ENCODE results near the gene SNX21.

SNX21 gene

GRCh38 chr20:45848969-45849582 lies 15.5 kb downstream of the SNX21 start:
- TF ChIP-seq, protein P1, sequence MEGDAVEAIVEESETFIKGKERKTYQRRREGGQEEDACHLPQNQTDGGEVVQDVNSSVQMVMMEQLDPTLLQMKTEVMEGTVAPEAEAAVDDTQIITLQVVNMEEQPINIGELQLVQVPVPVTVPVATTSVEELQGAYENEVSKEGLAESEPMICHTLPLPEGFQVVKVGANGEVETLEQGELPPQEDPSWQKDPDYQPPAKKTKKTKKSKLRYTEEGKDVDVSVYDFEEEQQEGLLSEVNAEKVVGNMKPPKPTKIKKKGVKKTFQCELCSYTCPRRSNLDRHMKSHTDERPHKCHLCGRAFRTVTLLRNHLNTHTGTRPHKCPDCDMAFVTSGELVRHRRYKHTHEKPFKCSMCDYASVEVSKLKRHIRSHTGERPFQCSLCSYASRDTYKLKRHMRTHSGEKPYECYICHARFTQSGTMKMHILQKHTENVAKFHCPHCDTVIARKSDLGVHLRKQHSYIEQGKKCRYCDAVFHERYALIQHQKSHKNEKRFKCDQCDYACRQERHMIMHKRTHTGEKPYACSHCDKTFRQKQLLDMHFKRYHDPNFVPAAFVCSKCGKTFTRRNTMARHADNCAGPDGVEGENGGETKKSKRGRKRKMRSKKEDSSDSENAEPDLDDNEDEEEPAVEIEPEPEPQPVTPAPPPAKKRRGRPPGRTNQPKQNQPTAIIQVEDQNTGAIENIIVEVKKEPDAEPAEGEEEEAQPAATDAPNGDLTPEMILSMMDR (IDR thresholded peaks at IDR 0.05; ENCODE audit: insufficient read depth, low read length, poor library complexity, severe bottlenecking), result no peak
- DNase-seq (ENCODE audit: extremely low read depth, insufficient read length), result no peak
- no peaks in the 10 kb centered on the region for H3K27me3 ChIP-seq (replicated peaks; ENCODE audit: control insufficient read depth, insufficient read depth, low read length)
- peaks cover 11% of the 10 kb centered on the region for H3K36me3 ChIP-seq (ENCODE audit: control insufficient read depth, insufficient read depth, low read length)
- H3K4me3 ChIP-seq (replicated peaks; ENCODE audit: low read depth, low read length), result no peak overlapping the region

DNA sequence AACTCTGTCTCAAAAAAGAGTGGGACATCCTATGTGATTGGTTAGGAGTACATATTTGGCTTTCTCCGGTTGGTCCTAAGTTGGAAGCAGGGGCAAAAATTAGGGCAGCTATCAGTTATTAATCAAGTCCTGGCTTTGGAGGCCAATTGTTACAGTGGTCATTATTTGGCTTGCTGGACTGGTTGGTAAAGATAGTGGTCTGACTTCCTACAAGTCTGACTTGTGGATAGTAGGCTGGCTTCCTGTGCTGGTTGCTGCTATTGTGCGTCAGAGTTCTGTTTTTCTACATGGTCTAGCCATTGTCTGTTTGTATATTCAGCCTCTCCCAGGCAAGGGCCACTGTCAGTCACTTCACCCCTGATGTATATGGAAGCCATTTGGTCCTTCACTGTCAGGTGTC lies 16.6 kb downstream of the SNX21 start:
- Histone ChIP-seq H3K27me3 (replicated peaks; ENCODE audit: control insufficient read depth, insufficient read depth, low read length) (no peaks in the 10 kb centered on the region), H3K36me3 (ENCODE audit: control insufficient read depth, insufficient read depth, low read length) (peaks cover 12% of the 10 kb centered on the region), H3K4me3 (replicated peaks; ENCODE audit: low read depth, low read length) (no peak overlapping the region)
- DNase-seq (ENCODE audit: extremely low read depth, insufficient read length), result no peak
- TF ChIP-seq, protein P1 (IDR thresholded peaks at IDR 0.05; ENCODE audit: insufficient read depth, low read length, poor library complexity, severe bottlenecking), result no peak

DNA sequence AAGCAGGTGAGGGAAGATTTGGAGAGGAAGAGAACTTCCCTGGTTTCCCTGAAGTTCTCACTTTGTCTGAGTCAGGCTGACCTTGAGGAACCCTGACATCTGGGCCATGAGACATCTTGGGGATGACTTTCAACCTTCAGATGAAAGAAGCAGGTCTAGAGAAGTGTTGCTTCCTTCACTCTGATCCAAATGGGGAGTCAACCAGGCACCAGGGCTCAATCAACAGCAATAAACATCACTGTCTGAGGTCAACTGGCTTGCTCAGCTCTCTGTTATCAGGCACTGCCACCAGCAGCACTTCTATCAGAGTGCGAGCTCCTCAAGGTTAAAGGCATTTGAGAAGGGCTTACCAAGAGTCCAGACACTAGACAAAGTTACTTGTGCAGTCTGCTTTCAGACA lies 17.3 kb downstream of the SNX21 start:
- TF ChIP-seq, protein P1 (IDR thresholded peaks at IDR 0.05; ENCODE audit: insufficient read depth, low read length, poor library complexity, severe bottlenecking), result no peak
- Histone ChIP-seq H3K27me3 (replicated peaks; ENCODE audit: control insufficient read depth, insufficient read depth, low read length) (no peaks in the 10 kb centered on the region), H3K36me3 (ENCODE audit: control insufficient read depth, insufficient read depth, low read length) (peaks cover 12% of the 10 kb centered on the region), H3K4me3 (replicated peaks; ENCODE audit: low read depth, low read length) (no peak overlapping the region)
- no peak for DNase-seq (ENCODE audit: extremely low read depth, insufficient read length)

DNA sequence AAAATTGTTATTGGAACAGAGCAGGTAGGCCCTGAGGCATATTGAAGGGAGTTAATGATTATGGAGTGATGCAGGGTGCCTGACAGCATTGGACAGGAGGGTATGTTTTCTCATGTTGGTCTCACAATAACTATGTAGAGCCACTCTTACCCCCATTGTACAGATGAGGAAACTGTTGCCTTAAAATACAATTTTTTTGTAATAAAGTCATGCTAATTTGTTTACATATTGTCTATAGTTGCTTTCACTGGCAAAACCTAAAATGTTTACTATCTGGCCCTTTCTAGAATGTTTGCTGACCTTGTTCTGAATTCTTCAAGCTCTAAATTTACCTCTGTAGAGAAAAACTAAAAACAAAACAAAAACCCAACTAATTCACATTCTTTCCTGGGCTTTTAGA lies 17.9 kb downstream of the SNX21 start:
- H3K36me3 ChIP-seq (ENCODE audit: control insufficient read depth, insufficient read depth, low read length), result peaks cover 12% of the 10 kb centered on the region
- DNase-seq (ENCODE audit: extremely low read depth, insufficient read length), result no peak
- no peak overlapping the region for H3K4me3 ChIP-seq (replicated peaks; ENCODE audit: low read depth, low read length)
- TF ChIP-seq, protein P1 (IDR thresholded peaks at IDR 0.05; ENCODE audit: insufficient read depth, low read length, poor library complexity, severe bottlenecking), result no peak
- H3K27me3 ChIP-seq (replicated peaks; ENCODE audit: control insufficient read depth, insufficient read depth, low read length), result no peaks in the 10 kb centered on the region

DNA sequence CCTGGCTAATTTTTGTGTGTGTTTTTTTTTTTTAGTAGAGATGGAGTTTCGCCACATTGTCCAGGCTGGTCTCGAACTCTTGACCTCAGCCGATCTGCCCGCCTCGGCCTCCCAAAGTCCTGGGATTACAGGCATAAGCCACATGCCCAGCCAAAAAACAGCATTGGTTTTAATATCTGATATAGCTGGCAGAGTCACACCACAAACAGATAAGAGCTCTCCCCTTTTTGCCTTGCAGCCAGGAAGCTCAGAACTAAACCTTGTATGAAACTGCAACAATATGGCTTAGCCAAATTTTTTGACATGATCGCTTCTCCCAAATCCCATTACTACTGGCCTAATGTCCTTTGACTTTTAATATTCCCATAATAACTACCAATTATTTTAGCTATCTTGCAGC lies 18.7 kb downstream of the SNX21 start:
- DNase-seq (ENCODE audit: extremely low read depth, insufficient read length), result no peak
- Histone ChIP-seq H3K27me3 (replicated peaks; ENCODE audit: control insufficient read depth, insufficient read depth, low read length) (no peaks in the 10 kb centered on the region), H3K4me3 (replicated peaks; ENCODE audit: low read depth, low read length) (no peak overlapping the region), H3K36me3 (ENCODE audit: control insufficient read depth, insufficient read depth, low read length) (peaks cover 12% of the 10 kb centered on the region)
- TF ChIP-seq, protein P1 (IDR thresholded peaks at IDR 0.05; ENCODE audit: insufficient read depth, low read length, poor library complexity, severe bottlenecking), result no peak

GRCh38 chr20:45853484-45853883 lies 19.9 kb downstream of the SNX21 start:
- Histone ChIP-seq H3K4me3 (replicated peaks; ENCODE audit: low read depth, low read length) (no peak overlapping the region), H3K27me3 (replicated peaks; ENCODE audit: control insufficient read depth, insufficient read depth, low read length) (no peaks in the 10 kb centered on the region), H3K36me3 (ENCODE audit: control insufficient read depth, insufficient read depth, low read length) (peaks cover 11% of the 10 kb centered on the region)
- TF ChIP-seq, protein P1 (IDR thresholded peaks at IDR 0.05; ENCODE audit: insufficient read depth, low read length, poor library complexity, severe bottlenecking), result no peak
- DNase-seq (ENCODE audit: extremely low read depth, insufficient read length), result no peak
